Measurements from ENCODE around the gene LINGO1.

GRCh38 chr15:77676569-77677375, 44.1 kb upstream of the LINGO1 start:
- TF ChIP-seq POLR2A (IDR thresholded peaks at IDR 0.05) (no peak), CTCF (IDR thresholded peaks at IDR 0.05) (no peak)
